HG03575 (cell line): ENCODE data around the gene CDK4.
"Not testable (repeated sequence)": the region's sequence is repeated elsewhere in the genome, so short reads cannot be mapped to it uniquely, and the experiment has no call there.

ENCODE experiments used
- ATAC-seq: cut with Tn5 transposase; IDR thresholded peaks from one replicate; pipeline ENCODE4 v1.9.1; 2021; ENCODE audit not compliant: unreplicated experiment, insufficient number of reproducible peaks, low FRiP score; ENCODE audit errors: extremely low read depth

CDK4 gene

DNA sequence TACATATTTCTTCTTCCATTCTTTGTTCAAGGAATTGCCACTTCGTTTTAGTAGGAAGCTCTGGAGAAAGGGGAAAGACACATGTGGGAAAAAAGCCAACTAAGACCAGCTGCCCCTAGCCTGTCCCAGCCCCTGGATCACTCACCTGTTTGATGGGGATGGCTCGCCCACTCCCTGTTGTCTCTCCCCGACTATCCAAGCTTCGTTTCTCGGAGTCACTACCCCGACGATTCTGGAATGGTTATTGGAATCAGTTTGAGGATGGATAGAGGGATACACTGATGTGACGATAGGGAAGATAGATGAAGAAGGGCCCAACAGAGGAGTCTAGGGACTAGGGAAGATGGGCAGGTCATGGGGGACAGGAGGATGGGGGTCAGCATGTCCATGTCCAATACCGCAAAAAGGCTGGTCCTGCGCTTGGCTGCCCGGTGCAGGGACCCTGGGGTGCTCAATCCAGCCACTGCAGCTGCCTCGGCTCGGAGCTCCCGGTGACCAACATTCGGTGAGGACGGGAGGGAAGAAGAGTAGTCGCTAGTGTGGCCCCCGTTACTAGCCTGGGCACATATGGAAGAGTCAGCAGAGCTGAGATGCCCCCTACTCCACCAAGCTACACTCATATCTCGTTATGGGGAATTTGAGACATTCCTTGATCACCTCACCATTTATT is 20.6 kb downstream of the CDK4 start:
- no peak for ATAC-seq

DNA sequence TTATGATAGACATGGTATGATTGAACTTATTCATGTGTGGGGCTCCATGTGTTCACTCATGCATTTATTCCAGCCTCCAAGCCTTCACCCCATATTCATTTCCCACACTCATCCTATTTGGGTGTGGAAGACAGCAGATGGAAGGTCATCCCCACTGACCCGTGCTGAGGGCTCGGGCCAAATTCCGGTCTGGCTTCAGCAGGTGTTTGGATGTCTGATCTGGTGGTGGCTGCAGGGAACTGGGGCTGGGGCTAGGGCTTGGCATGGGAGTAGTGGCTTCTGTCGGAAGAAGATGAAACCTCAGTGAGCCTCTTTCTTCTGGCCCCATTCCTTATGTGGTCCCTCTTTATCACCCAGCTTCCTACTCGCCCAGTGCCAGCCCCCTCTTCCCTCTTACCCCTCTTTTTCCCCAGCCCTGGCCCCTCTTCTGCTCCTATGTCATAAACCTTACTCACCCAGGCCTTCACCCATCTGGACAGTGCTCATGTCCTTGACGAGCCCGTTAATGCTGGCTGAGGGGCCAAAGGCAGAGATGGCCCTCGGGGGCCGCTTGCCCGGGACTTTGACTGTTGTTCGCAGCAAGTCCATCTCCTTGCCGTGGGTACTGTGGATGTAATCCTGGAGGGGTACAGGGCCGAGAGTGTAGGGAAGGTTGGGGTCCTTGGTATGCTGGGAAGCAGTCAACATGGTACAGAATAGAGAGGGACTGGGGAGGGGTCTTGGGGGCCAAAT is 21.6 kb downstream of the CDK4 start:
- ATAC-seq, result no peak

DNA sequence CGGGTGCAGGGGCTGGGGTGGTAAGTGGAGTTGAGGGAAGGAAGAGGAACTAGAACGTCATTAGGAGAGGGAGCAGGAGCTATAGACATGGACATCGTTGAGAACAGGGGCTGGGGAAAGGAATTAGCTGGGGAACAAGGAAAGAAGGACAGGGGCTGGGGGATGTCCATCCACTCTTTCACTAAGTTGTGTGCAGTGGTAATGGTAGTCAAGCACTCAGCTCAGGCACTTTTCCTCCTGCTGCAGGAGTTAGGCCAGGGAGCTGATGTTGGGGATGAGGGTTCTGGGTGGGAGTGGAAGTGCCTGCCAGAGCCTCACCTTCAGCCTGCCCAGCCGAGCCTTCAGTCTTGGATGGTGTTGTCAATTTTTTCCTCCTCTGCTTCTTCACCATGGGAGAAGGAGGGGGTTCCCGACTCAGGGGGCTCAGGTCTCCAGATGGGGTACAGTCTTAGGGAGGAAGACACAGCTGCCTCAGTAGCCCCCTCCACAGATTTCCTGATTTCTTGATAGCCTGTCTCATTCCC is 22.7 kb downstream of the CDK4 start:
- no peak for ATAC-seq

DNA sequence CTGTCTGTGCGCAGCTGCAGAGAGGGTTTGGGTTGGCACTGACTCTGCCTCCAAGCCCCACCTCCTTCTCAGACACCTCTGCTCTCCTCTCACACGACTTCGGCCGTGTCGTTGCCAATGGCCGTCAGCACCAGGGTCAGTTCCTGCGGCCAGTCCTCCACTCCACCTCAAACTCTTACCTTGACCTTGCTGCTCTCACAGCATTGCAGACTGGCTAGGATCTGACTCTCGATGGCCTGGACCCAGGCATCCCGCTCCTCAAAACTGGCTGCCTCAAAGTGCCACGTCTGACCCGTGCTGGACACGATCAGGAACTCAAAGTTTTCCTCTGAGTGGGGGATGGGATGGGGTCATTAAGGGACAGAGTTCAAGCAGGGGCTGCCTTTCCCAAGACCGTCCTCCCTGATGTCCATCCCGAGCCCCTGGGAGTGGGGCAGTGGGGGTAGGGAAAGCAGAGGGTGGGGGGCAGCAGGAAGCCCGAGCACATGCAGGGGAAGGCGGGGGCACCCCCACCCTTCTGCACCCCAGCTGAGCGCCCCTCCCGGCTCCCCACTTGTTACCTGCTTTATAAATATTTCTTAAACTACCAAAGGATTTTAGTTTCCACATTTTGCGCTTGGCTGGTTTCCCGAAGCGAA is 24.2 kb downstream of the CDK4 start:
- no peak for ATAC-seq

DNA sequence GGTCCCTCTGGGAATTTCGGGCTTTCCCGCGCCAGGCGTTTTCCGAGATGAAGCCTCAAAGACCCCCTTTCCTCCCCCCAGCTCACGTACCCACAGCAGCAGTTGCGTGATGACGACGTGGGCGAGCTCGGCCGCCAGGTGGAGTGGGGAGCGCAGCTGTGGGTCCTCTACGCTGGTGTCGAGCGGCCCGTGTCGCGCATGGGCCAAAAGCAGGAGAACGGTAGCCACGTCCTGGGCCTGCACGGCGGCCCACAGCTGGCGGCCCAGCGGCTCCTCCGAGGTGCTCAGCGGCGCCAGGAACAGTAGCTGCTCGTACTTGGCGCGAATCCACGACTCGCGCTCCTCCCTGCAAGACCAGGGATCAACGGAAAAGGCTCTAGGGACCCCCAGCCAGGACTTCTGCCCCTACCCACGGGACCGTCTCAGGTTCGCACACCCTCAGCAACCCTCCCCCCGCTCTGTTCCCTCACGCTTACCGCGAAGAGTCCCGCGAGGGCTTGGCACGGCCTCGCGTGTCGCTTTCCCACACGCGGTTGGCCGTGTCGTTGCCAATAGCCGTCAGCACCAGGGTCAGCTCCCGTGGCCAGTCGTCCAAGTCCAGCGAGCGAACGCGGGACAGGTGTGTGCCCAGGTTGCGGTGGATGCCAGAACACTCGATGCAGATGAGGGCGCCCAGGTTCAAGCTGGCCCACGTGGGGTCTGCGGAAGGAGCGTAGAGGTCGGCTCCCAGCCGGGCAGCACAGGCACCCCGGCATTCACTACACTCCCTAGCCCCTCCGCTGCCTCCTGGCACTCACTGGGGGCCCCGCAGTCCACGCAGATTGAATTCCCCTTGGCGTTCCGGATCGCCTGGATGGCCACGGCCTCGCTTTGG is 25.0 kb downstream of the CDK4 start:
- ATAC-seq, result no peak

DNA sequence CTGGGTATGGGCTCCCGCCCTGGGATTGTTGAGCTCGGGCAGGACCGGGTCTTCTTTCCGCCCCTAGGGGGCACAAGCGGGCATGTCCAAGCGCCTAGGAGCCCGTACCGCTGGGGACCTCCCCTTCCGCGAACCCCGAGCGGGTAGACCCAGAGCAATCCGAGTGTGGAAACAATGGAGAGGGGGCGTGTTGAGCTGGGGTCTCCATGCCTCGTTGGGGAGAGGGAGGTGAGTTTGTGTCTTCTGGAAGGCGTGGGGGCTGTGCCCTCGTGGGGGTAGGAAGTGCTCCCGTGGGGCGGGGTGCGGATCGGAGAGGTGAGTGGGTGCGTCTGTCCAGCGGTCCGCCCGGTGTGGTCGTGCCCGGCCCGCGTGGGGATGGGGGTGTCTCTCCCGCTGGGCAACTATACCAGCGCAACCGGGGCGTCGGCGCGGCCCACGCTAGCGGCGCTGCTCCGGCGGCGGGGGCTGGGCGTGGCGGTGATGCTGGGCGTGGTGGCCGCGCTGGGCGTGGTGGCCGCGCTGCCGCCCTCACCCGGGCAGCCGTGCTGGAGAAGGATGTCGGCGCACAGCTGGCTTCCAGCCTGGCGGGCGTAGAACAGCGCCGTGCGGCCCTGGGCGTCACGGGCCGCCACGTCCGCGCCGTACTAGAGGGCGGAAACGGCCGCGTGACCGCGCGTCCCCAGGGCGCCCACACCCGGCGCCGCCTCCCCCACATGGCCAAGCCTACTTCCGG is 25.8 kb downstream of the CDK4 start:
- ATAC-seq, result no peak

DNA sequence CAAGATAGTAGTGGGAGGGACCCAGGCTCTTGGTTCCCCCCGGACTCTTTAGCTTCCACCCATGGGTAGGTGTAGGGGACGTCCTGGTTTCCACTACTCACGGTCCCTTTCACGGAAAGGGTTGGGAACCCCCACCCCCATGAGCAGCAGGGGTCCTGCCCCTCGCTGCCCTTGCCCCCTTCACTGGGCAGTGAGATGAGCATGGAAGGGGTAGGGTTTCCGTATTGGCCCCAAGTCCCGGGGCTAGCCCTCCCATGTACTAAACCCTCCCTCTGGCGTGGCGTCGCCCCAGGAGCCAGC is 26.3 kb downstream of the CDK4 start:
- no peak for ATAC-seq

DNA sequence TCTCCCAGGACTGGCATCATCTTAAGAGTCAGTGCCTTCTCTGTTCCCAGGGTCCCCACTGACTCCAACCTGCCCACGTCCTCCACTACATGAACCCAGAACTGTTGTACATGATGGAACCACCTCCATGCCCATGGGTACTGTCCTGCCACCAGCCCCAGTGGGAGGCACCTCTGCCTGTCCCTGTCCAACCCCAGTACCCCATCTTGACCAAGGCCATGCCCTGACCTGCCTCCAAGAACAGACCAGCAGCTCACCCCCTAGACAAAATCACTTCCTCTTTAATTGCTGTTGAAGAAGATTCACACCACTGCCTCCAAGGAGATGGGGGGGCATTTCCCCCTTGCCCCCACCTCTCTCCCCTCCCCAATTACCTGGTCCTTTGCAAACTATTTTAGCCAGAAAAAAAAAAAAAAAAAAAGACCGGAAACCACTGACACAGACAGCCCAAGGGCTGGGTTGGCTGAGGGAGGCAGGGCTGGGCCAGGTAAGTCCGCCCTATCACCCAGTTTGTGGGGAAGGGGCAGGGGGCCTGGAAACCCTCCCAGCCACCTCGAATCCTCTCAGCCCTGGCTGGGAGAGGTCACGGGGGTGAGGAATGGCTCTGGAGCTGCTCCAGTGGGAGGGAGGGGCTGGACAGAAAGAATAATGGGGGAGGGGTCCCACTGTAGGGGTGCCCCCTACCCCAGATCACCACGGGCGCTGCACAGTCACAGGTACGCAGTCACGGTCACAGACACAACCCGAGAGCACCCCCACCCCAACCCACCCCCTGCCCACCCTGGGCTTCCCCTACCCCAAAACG is 27.0 kb downstream of the CDK4 start:
- no peak for ATAC-seq

DNA sequence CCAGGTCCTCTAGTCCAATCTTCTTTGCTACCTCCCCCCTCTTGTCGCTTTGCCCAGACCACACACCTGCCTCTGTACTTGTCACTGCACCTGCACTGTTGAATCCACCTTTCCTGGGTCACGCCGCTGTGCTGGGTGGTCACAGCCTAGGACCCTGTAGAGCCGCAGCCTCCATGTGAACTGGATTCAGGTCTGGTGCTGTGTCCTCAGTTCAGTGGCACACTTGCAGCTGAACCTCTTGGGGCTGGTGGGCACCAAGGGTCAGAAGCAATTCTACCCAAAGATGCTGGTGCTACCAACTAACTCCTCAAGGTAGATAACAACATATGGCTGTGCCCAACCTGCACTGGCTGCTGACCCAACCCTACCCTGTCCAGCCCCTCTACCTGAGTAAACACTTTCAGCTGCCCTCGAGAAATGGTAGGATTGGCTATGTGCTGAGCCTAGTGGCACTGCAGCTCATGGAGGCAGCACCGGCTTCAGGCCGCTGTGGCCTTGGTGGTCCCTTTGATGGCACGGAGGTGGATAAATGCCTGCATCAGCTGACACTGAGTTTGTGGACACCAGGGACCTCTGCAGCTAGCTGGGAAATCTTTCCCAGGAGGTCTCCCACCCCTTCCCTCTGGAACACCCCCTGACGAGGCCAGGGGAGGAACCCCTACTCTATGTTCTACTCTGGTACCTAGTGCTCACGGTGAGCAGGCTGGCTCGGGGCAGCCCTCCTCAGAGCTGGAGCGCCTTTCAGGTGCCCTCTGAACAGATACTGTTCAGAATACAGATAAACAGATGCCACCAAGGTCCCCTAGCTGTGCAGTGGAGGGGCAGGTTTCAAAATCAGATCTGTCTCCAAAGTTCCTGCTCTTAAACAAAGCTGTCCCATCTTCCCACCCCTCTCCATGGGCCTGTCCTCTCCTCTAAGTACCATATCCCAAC is 27.8 kb downstream of the CDK4 start:
- ATAC-seq, result no peak

DNA sequence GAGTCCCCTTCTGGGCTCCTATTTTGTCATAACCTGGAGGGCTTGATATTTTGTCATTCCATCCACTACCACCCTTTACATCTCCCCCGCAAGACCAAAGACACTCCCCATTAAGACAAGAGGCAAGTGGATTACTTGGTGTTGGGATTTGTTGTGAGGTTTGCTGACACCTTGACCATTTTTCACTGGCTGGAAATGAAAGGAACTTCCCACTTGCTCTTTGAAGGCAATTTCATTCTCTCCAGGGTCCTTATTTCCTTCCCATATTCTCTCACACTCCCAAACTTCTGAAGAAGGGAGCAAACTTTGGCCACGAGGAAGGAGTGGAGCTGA is 28.5 kb downstream of the CDK4 start:
- ATAC-seq, result no peak

DNA sequence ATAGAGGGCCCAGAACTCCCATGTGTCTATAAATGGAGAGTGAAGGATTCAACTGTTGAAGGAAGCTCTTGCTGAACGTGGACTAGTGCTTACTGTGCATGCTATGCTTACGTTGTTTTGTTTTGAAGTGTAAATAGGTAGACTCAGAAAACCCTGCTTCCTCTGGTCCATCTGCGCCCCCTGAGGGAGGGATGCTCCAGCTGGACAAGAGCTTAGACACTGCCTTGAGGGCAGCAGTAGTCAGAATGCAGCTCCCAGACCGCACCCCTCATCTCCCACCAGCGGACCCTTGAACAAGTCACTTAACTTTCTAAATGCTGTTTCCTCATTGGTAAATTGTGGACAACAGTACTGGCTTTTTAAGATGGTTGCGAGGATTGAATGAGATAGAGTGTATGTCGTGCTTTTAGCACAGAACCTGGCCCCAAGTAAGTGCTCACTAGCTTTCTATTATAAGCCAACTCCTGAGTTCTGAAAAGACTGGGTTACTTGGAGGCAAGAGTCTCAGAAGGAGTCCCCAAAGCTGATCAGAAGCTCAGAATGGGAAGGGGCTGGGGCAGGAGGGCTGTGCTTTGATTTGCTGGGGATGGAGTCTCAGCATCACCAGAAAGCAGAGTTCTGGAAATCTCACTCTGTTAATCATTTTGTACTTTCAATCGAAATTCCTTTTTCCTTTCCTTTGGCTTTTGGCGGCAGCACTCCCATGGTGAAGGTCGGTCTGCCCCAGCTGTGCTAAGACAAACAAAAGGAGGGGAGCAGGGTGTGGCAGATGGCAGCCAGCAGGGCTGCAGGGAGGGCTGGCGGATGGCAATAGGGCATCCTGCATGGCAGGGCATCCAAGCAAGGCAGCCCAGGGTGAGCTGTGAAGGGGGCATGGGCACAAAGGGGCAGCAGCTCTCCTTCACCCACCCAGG is 29.1 kb downstream of the CDK4 start:
- ATAC-seq, result no peak

DNA sequence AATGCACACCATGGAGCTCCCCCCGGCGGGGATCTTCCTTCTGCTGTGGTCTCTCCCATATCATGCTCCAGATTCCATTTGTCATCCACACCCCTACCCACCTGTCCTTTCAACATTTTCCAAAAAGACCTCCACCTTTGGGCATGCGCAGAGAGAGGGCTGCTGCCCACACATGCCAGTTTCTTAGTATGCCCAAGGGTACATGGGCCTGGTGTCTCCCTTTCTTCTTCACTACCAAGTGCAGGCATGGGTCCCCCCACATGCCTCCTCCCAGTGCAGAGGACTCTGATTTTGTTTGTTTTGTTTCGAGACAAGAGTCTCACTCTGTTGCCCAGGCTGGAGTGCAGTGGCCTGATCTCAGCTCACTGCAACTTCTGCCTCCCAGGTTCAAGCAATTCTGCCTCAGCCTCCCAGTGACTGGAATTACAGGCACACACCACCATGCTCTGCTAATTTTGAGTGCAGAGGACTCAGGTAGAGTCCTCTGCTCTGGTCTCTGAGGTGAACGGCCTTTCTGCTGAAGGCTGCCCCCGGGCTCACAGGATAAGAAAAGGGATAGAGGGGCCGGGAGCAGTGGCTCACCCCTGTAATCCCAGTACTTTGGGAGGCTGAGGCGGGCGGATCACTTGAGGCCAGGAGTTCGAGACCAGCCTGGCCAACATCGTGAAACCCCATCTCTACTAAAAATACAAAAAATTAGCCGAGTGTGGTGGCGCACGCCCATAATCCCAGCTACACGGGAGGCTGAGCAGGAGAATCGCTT is 30.1 kb downstream of the CDK4 start:
- ATAC-seq, result not testable (repeated sequence)

DNA sequence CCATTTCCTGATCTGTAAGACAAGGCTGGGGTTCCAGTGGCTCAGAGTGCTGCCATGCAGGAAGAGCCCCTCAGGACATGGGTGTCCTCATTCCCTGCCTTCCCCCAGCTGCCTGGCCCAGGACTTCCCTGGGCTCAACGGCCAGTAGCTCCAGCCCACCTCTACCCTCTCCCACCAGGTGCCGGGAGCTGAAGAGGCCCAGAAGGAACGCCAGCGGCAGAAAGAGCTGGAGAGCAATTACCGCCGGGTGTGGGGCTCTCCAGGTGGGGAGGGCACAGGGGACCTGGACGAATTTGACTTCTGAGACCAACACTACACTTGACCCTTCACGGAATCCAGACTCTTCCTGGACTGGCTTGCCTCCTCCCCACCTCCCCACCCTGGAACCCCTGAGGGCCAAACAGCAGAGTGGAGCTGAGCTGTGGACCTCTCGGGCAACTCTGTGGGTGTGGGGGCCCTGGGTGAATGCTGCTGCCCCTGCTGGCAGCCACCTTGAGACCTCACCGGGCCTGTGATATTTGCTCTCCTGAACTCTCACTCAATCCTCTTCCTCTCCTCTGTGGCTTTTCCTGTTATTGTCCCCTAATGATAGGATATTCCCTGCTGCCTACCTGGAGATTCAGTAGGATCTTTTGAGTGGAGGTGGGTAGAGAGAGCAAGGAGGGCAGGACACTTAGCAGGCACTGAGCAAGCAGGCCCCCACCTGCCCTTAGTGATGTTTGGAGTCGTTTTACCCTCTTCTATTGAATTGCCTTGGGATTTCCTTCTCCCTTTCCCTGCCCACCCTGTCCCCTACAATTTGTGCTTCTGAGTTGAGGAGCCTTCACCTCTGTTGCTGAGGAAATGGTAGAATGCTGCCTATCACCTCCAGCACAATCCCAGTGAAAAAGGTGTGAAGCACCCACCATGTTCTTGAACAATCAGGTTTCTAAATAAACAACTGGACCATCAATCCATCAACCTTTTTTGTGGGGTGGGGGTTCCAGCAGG is 31.2 kb downstream of the CDK4 start:
- ATAC-seq, result no peak

DNA sequence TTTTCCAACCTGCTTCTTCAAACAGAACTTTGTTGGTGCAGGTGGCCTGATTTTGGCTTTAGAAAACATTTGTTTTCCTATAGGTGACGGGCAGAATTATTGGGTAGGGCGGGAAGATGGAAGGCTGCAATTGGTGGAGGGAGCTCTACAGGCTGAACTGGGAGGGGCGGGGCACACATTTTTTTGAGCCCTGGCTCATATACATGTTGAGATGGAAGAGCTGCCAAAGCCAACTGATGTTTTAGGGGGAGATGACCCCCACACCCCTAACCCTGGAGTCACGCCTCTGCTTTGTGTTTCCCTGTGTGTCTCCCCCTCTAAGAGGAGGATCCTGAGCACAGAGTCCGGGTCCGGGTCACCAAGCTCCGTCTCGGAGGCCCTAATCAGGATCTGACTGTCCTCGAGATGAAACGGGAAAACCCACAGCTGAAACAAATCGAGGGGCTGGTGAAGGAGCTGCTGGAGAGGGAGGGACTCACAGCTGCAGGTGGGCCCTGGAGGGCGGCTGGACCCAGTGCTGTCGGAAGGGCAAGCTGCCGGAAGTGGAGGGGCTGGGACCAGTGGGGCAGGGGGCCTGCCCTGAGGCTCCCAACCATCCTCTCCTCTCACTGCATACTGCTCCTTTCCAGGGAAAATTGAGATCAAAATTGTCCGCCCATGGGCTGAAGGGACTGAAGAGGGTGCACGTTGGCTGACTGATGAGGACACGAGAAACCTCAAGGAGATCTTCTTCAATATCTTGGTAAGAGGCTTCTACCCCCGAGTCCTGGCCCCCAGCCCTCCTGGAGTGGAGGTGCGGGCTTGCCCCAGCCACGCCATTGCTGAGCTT is 32.1 kb downstream of the CDK4 start:
- no peak for ATAC-seq
